OCI-LY3 (cell line): ENCODE results near the gene SPATC1L.

ENCODE experiments used
- H2AFZ ChIP-seq: fragments of 200-600, 300-600 bp; shearing (Covaris generic); 2 replicates; pipeline ENCODE4 v1.6.0; 2014; ENCODE audit warnings: antibody characterized with exemption, low read depth, low read length
- H3K27ac ChIP-seq: fragments of 200-600, 300-600 bp; sonication (generic); 2 replicates; pipeline ENCODE4 v1.5.1; 2014; ENCODE audit warnings: mild to moderate bottlenecking, low read length, moderate library complexity, mixed read lengths
- H3K27me3 ChIP-seq: fragments of 200-600, 300-600 bp; sonication (generic); 2 replicates; pipeline ENCODE4 v1.6.1; 2014; ENCODE audit warnings: low read depth, low read length, mixed read lengths
- H3K36me3 ChIP-seq: fragments of 200-600, 300-600 bp; sonication (generic); replicated peaks from 2 replicates; pipeline ENCODE3; 2014; ENCODE audit warnings: low read depth, low read length, mixed read lengths
- H3K4me1 ChIP-seq: fragments of 300-600, 200-600 bp; sonication (generic); 2 replicates; pipeline ENCODE4 v1.6.1; 2014; ENCODE audit warnings: low read length, mixed read lengths
- H3K4me2 ChIP-seq: fragments of 200-600, 300-600 bp; sonication (generic); 2 replicates; pipeline ENCODE4 v1.6.1; 2014; ENCODE audit warnings: low read length, mixed read lengths
- H3K4me3 ChIP-seq: fragments of 300-600, 200-600 bp; sonication (generic); 2 replicates; pipeline ENCODE4 v1.5.1; 2014; ENCODE audit warnings: antibody characterized with exemption, mild to moderate bottlenecking, low read length, moderate library complexity
- H3K79me2 ChIP-seq: fragments of 300-600, 200-600 bp; shearing (Covaris generic); 2 replicates; pipeline ENCODE4 v1.6.1; 2014; ENCODE audit warnings: mild to moderate bottlenecking, low read length, mixed read lengths
- H3K9ac ChIP-seq: fragments of 300-600, 200-600 bp; shearing (Covaris generic); 2 replicates; pipeline ENCODE4 v1.6.0; 2014; ENCODE audit warnings: mild to moderate bottlenecking, low read length, moderate library complexity
- H3K9me3 ChIP-seq: fragments of 200-600, 300-600 bp; shearing (Covaris generic); 2 replicates; pipeline ENCODE4 v1.6.1; 2014; ENCODE audit warnings: low read length, mixed read lengths; ENCODE audit not compliant: insufficient read depth
- H4K20me1 ChIP-seq: fragments of 200-600, 300-600 bp; sonication (generic); 2 replicates; pipeline ENCODE4 v1.6.1; 2016; ENCODE audit warnings: low read length, mixed read lengths; ENCODE audit not compliant: insufficient read depth
- EZH2phosphoT487 ChIP-seq: fragments of 200-600 bp; shearing (Covaris generic); IDR thresholded peaks from 2 replicates; pipeline ENCODE4 v1.6.1; 2018; ENCODE audit warnings: antibody characterized with exemption, mixed run types, low read depth
- TF ChIP-seq, protein P1 (sequence below): fragments of 200-600, 300-600 bp; sonication (generic); IDR thresholded peaks from 2 replicates; pipeline ENCODE4 v1.5.1; 2014; ENCODE audit warnings: antibody characterized with exemption, low read length, low read depth

Gene SPATC1L

GRCh38 chr21:46156678-46157077 lies 27.6 kb downstream of the SPATC1L start:
- Histone ChIP-seq H3K27me3 (no peaks in the 10 kb centered on the region), H3K9me3 (no peaks in the 10 kb centered on the region), H3K9ac (no peak overlapping the region), H3K4me2 (no peak overlapping the region), H4K20me1 (no peaks in the 10 kb centered on the region), H3K79me2 (no peaks in the 10 kb centered on the region), H3K4me3 (no peak overlapping the region), H2AFZ (no peak overlapping the region), H3K27ac (no peak overlapping the region), H3K4me1 (no peaks in the 10 kb centered on the region), H3K36me3 (no peaks in the 10 kb centered on the region)
- TF ChIP-seq EZH2phosphoT487 = no peak
- TF ChIP-seq, protein P1, sequence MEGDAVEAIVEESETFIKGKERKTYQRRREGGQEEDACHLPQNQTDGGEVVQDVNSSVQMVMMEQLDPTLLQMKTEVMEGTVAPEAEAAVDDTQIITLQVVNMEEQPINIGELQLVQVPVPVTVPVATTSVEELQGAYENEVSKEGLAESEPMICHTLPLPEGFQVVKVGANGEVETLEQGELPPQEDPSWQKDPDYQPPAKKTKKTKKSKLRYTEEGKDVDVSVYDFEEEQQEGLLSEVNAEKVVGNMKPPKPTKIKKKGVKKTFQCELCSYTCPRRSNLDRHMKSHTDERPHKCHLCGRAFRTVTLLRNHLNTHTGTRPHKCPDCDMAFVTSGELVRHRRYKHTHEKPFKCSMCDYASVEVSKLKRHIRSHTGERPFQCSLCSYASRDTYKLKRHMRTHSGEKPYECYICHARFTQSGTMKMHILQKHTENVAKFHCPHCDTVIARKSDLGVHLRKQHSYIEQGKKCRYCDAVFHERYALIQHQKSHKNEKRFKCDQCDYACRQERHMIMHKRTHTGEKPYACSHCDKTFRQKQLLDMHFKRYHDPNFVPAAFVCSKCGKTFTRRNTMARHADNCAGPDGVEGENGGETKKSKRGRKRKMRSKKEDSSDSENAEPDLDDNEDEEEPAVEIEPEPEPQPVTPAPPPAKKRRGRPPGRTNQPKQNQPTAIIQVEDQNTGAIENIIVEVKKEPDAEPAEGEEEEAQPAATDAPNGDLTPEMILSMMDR = no peak

DNA sequence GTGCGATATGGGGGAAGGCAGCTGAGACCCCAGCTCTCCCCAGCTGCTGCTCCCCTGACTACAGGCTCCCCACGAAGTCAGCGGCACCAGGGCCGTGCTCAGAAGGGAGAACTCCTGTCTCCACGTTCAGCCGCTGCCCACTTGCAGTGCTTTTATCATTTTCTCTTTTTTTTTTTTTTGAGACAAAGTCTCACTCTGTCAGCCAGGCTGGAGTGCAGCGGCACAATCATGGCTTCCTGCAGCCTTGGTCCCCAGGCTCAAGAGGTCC lies 27.9 kb downstream of the SPATC1L start:
- Histone ChIP-seq H3K27ac (no peak overlapping the region), H3K4me3 (no peak overlapping the region), H2AFZ (no peak overlapping the region), H3K27me3 (no peaks in the 10 kb centered on the region), H3K79me2 (no peaks in the 10 kb centered on the region), H3K4me1 (no peaks in the 10 kb centered on the region), H3K9ac (no peak overlapping the region), H3K9me3 (no peaks in the 10 kb centered on the region), H3K4me2 (no peak overlapping the region), H4K20me1 (no peaks in the 10 kb centered on the region), H3K36me3 (no peaks in the 10 kb centered on the region)
- TF ChIP-seq, protein P1 = no peak
- no peak for TF ChIP-seq EZH2phosphoT487

- Histone ChIP-seq H3K4me2 (no peak within 1 kb of the TSS), H3K4me3 (no peak within 1 kb of the TSS), H3K36me3 (no peaks in the 10 kb centered on the region), H4K20me1 (no peaks in the 10 kb centered on the region), H3K9ac (no peak within 1 kb of the TSS), H2AFZ (no peak within 1 kb of the TSS), H3K9me3 (no peaks in the 10 kb centered on the region), H3K27ac (no peak within 1 kb of the TSS), H3K4me1 (no peaks in the 10 kb centered on the region), H3K79me2 (no peaks in the 10 kb centered on the region), H3K27me3 (no peaks in the 10 kb centered on the region)
- TF ChIP-seq, protein P1 = no peak
- no peak for TF ChIP-seq EZH2phosphoT487
These were observed 28.5 kb downstream of the SPATC1L start, which contains the start of gene FTCD for GRCh38 chr21:46155514-46156377. TSS of gene FTCD (minus strand) at chr21:46155579. CDS start at chr21:46155523, 56 bp downstream.

GRCh38 chr21:46154955-46155513 lies 29.2 kb downstream of the SPATC1L start:
- Histone ChIP-seq H3K4me3 (no peak overlapping the region), H4K20me1 (no peaks in the 10 kb centered on the region), H2AFZ (no peak overlapping the region), H3K79me2 (no peaks in the 10 kb centered on the region), H3K36me3 (no peaks in the 10 kb centered on the region), H3K27me3 (no peaks in the 10 kb centered on the region), H3K27ac (no peak overlapping the region), H3K4me1 (no peaks in the 10 kb centered on the region), H3K4me2 (no peak overlapping the region), H3K9me3 (no peaks in the 10 kb centered on the region), H3K9ac (no peak overlapping the region)
- TF ChIP-seq EZH2phosphoT487 = no peak
